Body of pancreas (tissue), 4 donors: ENCODE results near the gene C4orf50. TPM values are rescaled to one million over a fixed set of nuclear protein-coding genes. Genes with fewer than 3 reads are reported as not detected.

Experiments used
- ATAC-seq: fragments of 150-250 bp; one replicate; pipeline ENCODE4 v1.9.1; 2016
- DNase-seq, 4 donors: peaks; one replicate each; pipeline ENCODE4 v3.0.0-alpha.2; 2019
- H3K27ac ChIP-seq, 4 donors: fragments of 200-600 bp; sonication (generic); 1 replicate in 3 of 4; 2 replicates in 1 of 4; pipeline versions ENCODE4 v1.5.1 to v1.6.1; 2016 to 2019; ENCODE audit warnings: mild to moderate bottlenecking in 1 of 4, mixed read lengths in 1 of 4, moderate library complexity in 1 of 4
- H3K27me3 ChIP-seq, 2 donors: fragments of 200-600 bp; sonication (generic); one replicate each; pipeline ENCODE4 v1.6.0; 2016; ENCODE audit warnings: mild to moderate bottlenecking in 1 of 2
- H3K36me3 ChIP-seq, 2 donors: fragments of 200-600 bp; sonication (generic); replicated peaks in 1 of 2; 2 replicates each; pipeline ENCODE4 v1.5.1; 2016; ENCODE audit warnings: low read depth in 2 of 2; ENCODE audit not compliant: insufficient read depth in 1 of 2
- H3K4me1 ChIP-seq: fragments of 200-600 bp; sonication (generic); one replicate; pipeline ENCODE4 v1.6.0; 2016
- H3K4me3 ChIP-seq, 2 donors: fragments of 200-600 bp; sonication (generic); 1 replicate in 1 of 2; 2 replicates in 1 of 2; pipeline ENCODE4 v1.5.1; 2016 to 2019
- H3K9me3 ChIP-seq, 3 donors: fragments of 200-600 bp; sonication (generic); 1 replicate in 2 of 3; 2 replicates in 1 of 3; pipeline ENCODE4 v1.5.1; 2016
- POLR2A ChIP-seq, 3 donors: fragments of 450-650 bp; IDR thresholded peaks; one replicate each; pipeline ENCODE4 v1.6.1; 2016; ENCODE audit warnings: antibody characterized with exemption in 3 of 3, mild to moderate bottlenecking in 2 of 3
- whole genome bisulfite sequencing, 2 donors: methylation state at CpG; one replicate each; pipeline ENCODE4 v1.1.5; 2017; 5-methylcytosine and 5-hydroxymethylcytosine counted together
- intact Hi-C: fragments of 100-400 bp; cut with DNase I; formaldehyde crosslinking; loops from one replicate; pipeline ENCODE4 v1.15.1; 2023
- total RNA-seq, 2 donors: library from RNA; depleted of rRNA; stranded (reverse); fragments of >200 nt; gene quantifications; one replicate each; pipeline ENCODE4 v1.1.0, GENCODE V29; 2016
- TF ChIP-seq, protein P1 (sequence below), 7 experiments: fragments of 450-650 bp in 4 of 7; fragments of 200-600 bp in 3 of 7; sonication (generic) in 3 of 7; IDR thresholded peaks; one replicate each; pipeline ENCODE4 v1.5.1; 2016 to 2019; ENCODE audit warnings: antibody characterized with exemption in 7 of 7

C4orf50 gene
- total RNA-seq, 2 donors from 2014 or later = 0.26 TPM; not detected in 1

- H3K27me3 ChIP-seq = no peaks in the 10 kb centered on the region
- TF ChIP-seq POLR2A (IDR thresholded peaks at IDR 0.05) = no peak
- TF ChIP-seq, protein P1, sequence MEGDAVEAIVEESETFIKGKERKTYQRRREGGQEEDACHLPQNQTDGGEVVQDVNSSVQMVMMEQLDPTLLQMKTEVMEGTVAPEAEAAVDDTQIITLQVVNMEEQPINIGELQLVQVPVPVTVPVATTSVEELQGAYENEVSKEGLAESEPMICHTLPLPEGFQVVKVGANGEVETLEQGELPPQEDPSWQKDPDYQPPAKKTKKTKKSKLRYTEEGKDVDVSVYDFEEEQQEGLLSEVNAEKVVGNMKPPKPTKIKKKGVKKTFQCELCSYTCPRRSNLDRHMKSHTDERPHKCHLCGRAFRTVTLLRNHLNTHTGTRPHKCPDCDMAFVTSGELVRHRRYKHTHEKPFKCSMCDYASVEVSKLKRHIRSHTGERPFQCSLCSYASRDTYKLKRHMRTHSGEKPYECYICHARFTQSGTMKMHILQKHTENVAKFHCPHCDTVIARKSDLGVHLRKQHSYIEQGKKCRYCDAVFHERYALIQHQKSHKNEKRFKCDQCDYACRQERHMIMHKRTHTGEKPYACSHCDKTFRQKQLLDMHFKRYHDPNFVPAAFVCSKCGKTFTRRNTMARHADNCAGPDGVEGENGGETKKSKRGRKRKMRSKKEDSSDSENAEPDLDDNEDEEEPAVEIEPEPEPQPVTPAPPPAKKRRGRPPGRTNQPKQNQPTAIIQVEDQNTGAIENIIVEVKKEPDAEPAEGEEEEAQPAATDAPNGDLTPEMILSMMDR (IDR thresholded peaks at IDR 0.05) = no peak
- no peaks in the 10 kb centered on the region for H3K9me3 ChIP-seq
- DNase-seq (no peak), ATAC-seq (no peak)
- H3K36me3 ChIP-seq = no peaks in the 10 kb centered on the region
- 18 to 20% methylated on average over 9 of the region's 9 CpGs for WGBS, 2 donors
- no peaks in the 10 kb centered on the region for H3K4me1 ChIP-seq
- no peak overlapping the region for H3K4me3 ChIP-seq
- intact Hi-C loops = no loop called here
- no peak overlapping the region for H3K27ac ChIP-seq
These were observed 75.3 kb downstream of the C4orf50 start for GRCh38 chr4:5942947-5943346.

- TF ChIP-seq, protein P1 (IDR thresholded peaks at IDR 0.05) = no peak
- no peak for TF ChIP-seq POLR2A (IDR thresholded peaks at IDR 0.05)
- WGBS, 2 donors = 37 to 44% methylated on average over 6 of the region's 6 CpGs
- no peak for DNase-seq
These were observed 76.6 kb downstream of the C4orf50 start for GRCh38 chr4:5941601-5942000.

GRCh38 chr4:5940470-5941203, 77.6 kb downstream of the C4orf50 start:
- Histone ChIP-seq H3K27ac (no peak overlapping the region), H3K4me3 (no peak overlapping the region), H3K9me3 (no peaks in the 10 kb centered on the region), H3K36me3 (no peaks in the 10 kb centered on the region), H3K27me3 (no peaks in the 10 kb centered on the region), H3K4me1 (no peaks in the 10 kb centered on the region)
- intact Hi-C loops = no loop called here
- no peak for DNase-seq
- WGBS, 2 donors = 44 to 52% methylated on average over 3 of the region's 3 CpGs
- no peak for ATAC-seq
- TF ChIP-seq, protein P1 (IDR thresholded peaks at IDR 0.05) = no peak
- no peak for TF ChIP-seq POLR2A (IDR thresholded peaks at IDR 0.05)

More at GRCh38 chr4:5941601-5942000, 76.6 kb downstream of the C4orf50 start:
- H3K9me3 ChIP-seq = no peaks in the 10 kb centered on the region
- no peak overlapping the region for H3K4me3 ChIP-seq
- intact Hi-C loops = no loop called here
- no peaks in the 10 kb centered on the region for H3K27me3 ChIP-seq
- H3K4me1 ChIP-seq = no peaks in the 10 kb centered on the region
- H3K36me3 ChIP-seq = no peaks in the 10 kb centered on the region
- no peak for ATAC-seq
- no peak overlapping the region for H3K27ac ChIP-seq

DNA sequence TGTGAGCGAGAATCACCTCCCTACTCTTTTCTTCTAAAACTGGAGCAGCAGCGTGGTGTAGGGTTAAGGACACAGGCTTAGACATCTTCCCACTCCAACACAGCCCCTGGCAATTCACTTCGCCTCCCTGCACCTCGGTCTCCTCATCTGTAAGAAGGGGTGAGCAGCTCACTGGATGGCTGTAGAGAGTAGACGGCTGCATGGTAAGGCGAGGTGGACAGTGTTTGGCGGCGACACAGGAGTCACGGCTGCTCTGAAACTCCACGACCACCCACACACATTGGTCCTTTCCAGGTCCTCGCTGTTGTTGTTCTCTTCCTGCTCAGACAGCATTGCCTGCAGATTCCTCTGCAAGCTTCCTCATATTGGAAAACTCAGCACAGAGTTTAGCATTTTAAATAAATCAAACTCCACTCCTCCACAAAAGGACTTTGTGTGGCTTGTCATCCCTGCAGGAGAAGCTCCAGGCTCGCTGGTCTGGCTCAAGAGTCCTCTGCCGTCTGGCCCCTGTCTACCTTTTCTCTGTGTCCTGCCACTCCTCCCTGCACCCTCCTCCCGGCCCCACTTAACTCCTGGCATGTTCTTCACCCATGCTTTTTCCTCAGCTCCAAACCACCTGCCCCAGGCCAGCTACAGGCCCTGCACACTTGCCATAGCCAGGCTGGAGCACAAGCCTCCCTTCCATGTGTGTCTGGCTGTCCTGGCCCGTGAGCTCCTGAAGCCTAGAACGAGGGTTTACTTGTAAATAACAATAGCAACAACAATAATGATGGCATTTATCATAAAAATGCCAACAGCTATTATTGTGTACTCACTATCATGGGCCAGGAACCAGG, 84.0 kb downstream of the C4orf50 start:
- Histone ChIP-seq H3K4me1 (no peaks in the 10 kb centered on the region), H3K36me3 (no peaks in the 10 kb centered on the region), H3K27me3 (no peaks in the 10 kb centered on the region), H3K4me3 (no peak overlapping the region), H3K9me3 (no peaks in the 10 kb centered on the region), H3K27ac (no peak overlapping the region)
- WGBS, 2 donors = 53% methylated on average over 16 of the region's 16 CpGs
- ATAC-seq (no peak), DNase-seq (no peak)
- TF ChIP-seq, protein P1 (IDR thresholded peaks at IDR 0.05) = no peak
- no peak for TF ChIP-seq POLR2A (IDR thresholded peaks at IDR 0.05)
- intact Hi-C loops = no loop called here
